HepG2 (cell line): ENCODE data around the gene ACAP3. TPM values are rescaled to one million over a fixed set of nuclear protein-coding genes. Genes with fewer than 3 reads are reported as not detected.
A peak's percentile ranks its signal among the peaks of the same experiment; 100 is the strongest.

ENCODE experiments used
- ARID4A ChIP-seq: sonication (generic); formaldehyde crosslinking; IDR thresholded peaks from 2 replicates; pipeline ENCODE4 v1.5.0; 2020; ENCODE audit warnings: mild to moderate bottlenecking, missing genetic modification reagents, borderline replicate concordance
- CERS6 ChIP-seq: sonication (generic); formaldehyde crosslinking; IDR thresholded peaks from 2 replicates; pipeline ENCODE4 v1.5.0; 2020; ENCODE audit warnings: missing genetic modification reagents
- FOSL2 ChIP-seq: sonication (generic); formaldehyde crosslinking; IDR thresholded peaks from 2 replicates; pipeline ENCODE4 v1.4.0; 2020; ENCODE audit warnings: missing genetic modification reagents
- HMGA1 ChIP-seq: sonication (generic); formaldehyde crosslinking; conservative IDR thresholded peaks from 2 replicates; pipeline ENCODE4 v1.4.0; 2020; ENCODE audit warnings: missing genetic modification reagents
- NAIF1 ChIP-seq: sonication (generic); formaldehyde crosslinking; IDR thresholded peaks from 2 replicates; pipeline ENCODE4 v1.5.0; 2020; ENCODE audit warnings: mild to moderate bottlenecking, missing genetic modification reagents, borderline replicate concordance
- NONO ChIP-seq, 2 experiments: fragments of 450-650 bp in 1 of 2; sonication (generic) in 1 of 2; formaldehyde crosslinking in 1 of 2; IDR thresholded peaks in 1 of 2; conservative IDR thresholded peaks in 1 of 2; 2 replicates each; pipeline versions ENCODE4 v1.6.1 to v1.8.0; 2017 to 2022; ENCODE audit warnings: mild to moderate bottlenecking in 1 of 2, missing genetic modification reagents in 1 of 2, moderate library complexity in 1 of 2
- ZNF446 ChIP-seq: sonication (generic); formaldehyde crosslinking; IDR thresholded peaks from 2 replicates; pipeline ENCODE4 v1.5.0; 2020; ENCODE audit warnings: mild to moderate bottlenecking, missing genetic modification reagents
- ZNF572 ChIP-seq: sonication (generic); formaldehyde crosslinking; IDR thresholded peaks from 2 replicates; pipeline ENCODE4 v1.5.1; 2020; ENCODE audit warnings: mild to moderate bottlenecking, missing genetic modification reagents
- ZSCAN5A ChIP-seq: sonication (generic); formaldehyde crosslinking; IDR thresholded peaks from 2 replicates; pipeline ENCODE4 v1.8.0; 2022; ENCODE audit warnings: mild to moderate bottlenecking, missing genetic modification reagents, borderline replicate concordance
- polyA plus RNA-seq, 8 experiments: library from polyadenylated mRNA; depleted of rRNA in 3 of 8; stranded (reverse) in 7 of 8; unstranded in 1 of 8; fragments of >200 nt; fragmentation: Illumina TruSeq in 4 of 8; extraction: Trizol in 4 of 8; gene quantifications; 2 replicates each; pipeline versions ENCODE4 v1.2.1 to v1.2.3, GENCODE V29; 2011 to 2016; ENCODE audit warnings: low read depth in 4 of 8, missing spikeins in 1 of 8, mixed read lengths in 1 of 8; ENCODE audit not compliant: insufficient read depth in 1 of 8
- total RNA-seq, 5 experiments: library from RNA; depleted of rRNA; stranded (reverse); fragments of >200 nt; fragmentation: Illumina TruSeq; extraction: Trizol; gene quantifications; 2 replicates each; pipeline ENCODE4 v1.2.3, GENCODE V29; 2016; ENCODE audit warnings: low read depth in 1 of 5
- TF ChIP-seq, protein P1 (sequence below): sonication (generic); formaldehyde crosslinking; IDR thresholded peaks from 2 replicates; pipeline ENCODE4 v1.5.1; 2020; ENCODE audit warnings: mild to moderate bottlenecking, moderate library complexity, missing genetic modification reagents
- TF ChIP-seq, protein P2 (sequence below): sonication (generic); formaldehyde crosslinking; IDR thresholded peaks from 2 replicates; pipeline ENCODE4 v1.8.1; 2022; ENCODE audit warnings: low read depth, mild to moderate bottlenecking, missing genetic modification reagents
- TF ChIP-seq, protein P3 (sequence below): sonication (generic); formaldehyde crosslinking; IDR thresholded peaks from 2 replicates; pipeline ENCODE4 v1.8.0; 2023; ENCODE audit warnings: mild to moderate bottlenecking, missing genetic modification reagents
- TF ChIP-seq, protein P4 (sequence below): sonication (generic); formaldehyde crosslinking; IDR thresholded peaks from 2 replicates; pipeline ENCODE4 v1.5.1; 2020; ENCODE audit warnings: mild to moderate bottlenecking, missing genetic modification reagents, borderline replicate concordance

The ACAP3 gene
- total and polyA plus RNA-seq, 2 of the 13 experiments (the other 11 are each of a cell fraction or from before 2014, with no cell fraction given): 29.4 to 50.8 TPM

GRCh38 chr1:1274299-1274930, 33.3 kb downstream of the ACAP3 start (continued):
- TF ChIP-seq ZSCAN5A (CRISPR knock-in tag): no peak
- TF ChIP-seq NAIF1 (CRISPR knock-in tag): 0 out of 2 replicates have a peak, but pooled peaks have one; percentile 9
- TF ChIP-seq ARID4A (CRISPR knock-in tag): peak; percentile 6; the same call in 1 of the 2 replicates
- TF ChIP-seq ZNF446: 0 out of 2 replicates have a peak, but pooled peaks have one; percentile 39
- TF ChIP-seq, protein P1, sequence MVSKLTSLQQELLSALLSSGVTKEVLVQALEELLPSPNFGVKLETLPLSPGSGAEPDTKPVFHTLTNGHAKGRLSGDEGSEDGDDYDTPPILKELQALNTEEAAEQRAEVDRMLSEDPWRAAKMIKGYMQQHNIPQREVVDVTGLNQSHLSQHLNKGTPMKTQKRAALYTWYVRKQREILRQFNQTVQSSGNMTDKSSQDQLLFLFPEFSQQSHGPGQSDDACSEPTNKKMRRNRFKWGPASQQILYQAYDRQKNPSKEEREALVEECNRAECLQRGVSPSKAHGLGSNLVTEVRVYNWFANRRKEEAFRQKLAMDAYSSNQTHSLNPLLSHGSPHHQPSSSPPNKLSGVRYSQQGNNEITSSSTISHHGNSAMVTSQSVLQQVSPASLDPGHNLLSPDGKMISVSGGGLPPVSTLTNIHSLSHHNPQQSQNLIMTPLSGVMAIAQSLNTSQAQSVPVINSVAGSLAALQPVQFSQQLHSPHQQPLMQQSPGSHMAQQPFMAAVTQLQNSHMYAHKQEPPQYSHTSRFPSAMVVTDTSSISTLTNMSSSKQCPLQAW (CRISPR knock-in tag): no peak
- TF ChIP-seq, protein P2, sequence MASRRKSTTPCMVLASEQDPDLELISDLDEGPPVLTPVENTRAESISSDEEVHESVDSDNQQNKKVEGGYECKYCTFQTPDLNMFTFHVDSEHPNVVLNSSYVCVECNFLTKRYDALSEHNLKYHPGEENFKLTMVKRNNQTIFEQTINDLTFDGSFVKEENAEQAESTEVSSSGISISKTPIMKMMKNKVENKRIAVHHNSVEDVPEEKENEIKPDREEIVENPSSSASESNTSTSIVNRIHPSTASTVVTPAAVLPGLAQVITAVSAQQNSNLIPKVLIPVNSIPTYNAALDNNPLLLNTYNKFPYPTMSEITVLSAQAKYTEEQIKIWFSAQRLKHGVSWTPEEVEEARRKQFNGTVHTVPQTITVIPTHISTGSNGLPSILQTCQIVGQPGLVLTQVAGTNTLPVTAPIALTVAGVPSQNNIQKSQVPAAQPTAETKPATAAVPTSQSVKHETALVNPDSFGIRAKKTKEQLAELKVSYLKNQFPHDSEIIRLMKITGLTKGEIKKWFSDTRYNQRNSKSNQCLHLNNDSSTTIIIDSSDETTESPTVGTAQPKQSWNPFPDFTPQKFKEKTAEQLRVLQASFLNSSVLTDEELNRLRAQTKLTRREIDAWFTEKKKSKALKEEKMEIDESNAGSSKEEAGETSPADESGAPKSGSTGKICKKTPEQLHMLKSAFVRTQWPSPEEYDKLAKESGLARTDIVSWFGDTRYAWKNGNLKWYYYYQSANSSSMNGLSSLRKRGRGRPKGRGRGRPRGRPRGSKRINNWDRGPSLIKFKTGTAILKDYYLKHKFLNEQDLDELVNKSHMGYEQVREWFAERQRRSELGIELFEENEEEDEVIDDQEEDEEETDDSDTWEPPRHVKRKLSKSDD (CRISPR knock-in tag): peak; percentile 23; the same call in 1 of the 2 replicates
- TF ChIP-seq, protein P3, sequence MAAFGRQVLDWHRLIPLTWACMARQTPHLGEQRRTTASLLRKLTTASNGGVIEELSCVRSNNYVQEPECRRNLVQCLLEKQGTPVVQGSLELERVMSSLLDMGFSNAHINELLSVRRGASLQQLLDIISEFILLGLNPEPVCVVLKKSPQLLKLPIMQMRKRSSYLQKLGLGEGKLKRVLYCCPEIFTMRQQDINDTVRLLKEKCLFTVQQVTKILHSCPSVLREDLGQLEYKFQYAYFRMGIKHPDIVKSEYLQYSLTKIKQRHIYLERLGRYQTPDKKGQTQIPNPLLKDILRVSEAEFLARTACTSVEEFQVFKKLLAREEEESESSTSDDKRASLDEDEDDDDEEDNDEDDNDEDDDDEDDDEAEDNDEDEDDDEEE (CRISPR knock-in tag): peak; percentile 52; the same call in 1 of the 2 replicates
- no peak for TF ChIP-seq HMGA1 (CRISPR knock-in tag)
- TF ChIP-seq CERS6 (CRISPR knock-in tag): no peak
- TF ChIP-seq, protein P4, sequence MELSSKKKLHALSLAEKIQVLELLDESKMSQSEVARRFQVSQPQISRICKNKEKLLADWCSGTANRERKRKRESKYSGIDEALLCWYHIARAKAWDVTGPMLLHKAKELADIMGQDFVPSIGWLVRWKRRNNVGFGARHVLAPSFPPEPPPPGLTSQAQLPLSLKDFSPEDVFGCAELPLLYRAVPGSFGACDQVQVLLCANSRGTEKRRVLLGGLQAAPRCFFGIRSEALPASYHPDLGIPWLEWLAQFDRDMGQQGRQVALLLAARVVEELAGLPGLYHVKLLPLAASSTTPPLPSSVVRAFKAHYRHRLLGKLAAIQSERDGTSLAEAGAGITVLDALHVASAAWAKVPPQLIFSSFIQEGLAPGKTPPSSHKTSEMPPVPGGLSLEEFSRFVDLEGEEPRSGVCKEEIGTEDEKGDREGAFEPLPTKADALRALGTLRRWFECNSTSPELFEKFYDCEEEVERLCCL (CRISPR knock-in tag): no peak
- TF ChIP-seq NONO (IDR thresholded peaks at IDR 0.05): no peak
- TF ChIP-seq NONO (CRISPR knock-in tag; conservative IDR thresholded peaks at IDR 0.05): no peak
- TF ChIP-seq FOSL2 (CRISPR knock-in tag): 0 out of 2 replicates have a peak, but pooled peaks have one; percentile 4
- TF ChIP-seq ZNF572: no peak
